ENCODE results near the gene TNFRSF25.
"Not testable (repeated sequence)": the region's sequence is repeated elsewhere in the genome, so short reads cannot be mapped to it uniquely, and the experiment has no call there.

TNFRSF25 gene

DNA sequence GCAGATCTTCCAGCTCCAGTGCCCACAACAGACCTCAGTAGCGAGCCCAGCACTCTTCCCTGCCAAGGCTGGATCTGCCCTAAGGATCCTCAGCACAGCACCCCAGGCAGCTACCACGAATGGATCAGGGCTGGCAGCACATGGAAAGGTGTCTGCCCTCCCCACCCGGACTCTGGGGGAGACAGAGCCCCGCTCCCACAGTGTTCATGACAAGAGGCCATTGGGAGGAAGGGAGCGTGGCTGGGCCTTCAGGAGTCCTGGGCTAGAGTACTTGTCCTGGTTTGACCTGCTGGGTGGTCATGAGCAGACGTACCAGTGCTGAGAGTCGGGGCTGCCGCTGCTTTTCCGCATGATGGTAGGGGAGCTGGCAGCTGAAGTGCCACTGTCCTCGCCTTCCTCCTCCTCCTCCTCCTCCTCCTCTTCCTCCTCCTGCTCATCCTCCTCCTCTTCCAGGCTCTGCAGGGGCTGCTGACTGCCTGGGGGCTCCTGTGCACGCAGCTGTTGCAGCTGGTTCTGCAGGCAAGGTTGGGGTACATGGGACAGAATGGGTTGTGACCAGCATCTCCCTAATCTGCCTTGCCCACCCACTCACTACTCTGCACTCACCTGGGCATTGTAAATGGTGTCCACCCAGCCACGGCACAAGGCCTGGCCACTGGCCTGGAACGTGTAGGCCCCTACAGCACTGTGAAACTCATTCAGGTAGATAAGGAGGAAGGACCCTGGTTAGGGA, 2.9 kb upstream of the TNFRSF25 start:
- DNase-seq (ENCODE audit: low read depth), result no peak

GRCh38 chr1:6467744-6468688, 2.0 kb upstream of the TNFRSF25 start:
- no peak for DNase-seq (ENCODE audit: low read depth)

GRCh38 chr1:6467224-6467623, 1.3 kb upstream of the TNFRSF25 start:
- no peak for DNase-seq (ENCODE audit: low read depth)

DNA sequence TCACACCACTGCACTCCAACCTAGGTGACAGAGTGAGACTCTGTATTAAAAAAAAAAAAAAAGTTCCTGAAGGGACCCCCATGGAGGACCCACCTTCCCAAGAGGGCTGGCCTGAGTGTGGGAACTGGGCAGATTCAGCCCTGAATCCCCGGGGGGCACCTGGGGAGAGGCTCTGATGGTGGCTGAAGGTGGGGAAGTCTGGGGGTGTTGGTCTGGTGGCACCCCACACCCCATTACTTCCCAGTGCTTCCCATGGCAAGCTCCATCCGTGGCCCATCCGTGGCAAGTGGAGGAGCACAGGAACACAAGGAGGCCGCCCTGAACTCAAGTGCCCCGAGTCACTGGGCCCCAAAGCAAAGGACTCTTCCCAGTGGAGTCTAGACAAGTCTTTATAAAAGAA, 778 bp upstream of the TNFRSF25 start:
- no peak for DNase-seq (ENCODE audit: low read depth)

DNA sequence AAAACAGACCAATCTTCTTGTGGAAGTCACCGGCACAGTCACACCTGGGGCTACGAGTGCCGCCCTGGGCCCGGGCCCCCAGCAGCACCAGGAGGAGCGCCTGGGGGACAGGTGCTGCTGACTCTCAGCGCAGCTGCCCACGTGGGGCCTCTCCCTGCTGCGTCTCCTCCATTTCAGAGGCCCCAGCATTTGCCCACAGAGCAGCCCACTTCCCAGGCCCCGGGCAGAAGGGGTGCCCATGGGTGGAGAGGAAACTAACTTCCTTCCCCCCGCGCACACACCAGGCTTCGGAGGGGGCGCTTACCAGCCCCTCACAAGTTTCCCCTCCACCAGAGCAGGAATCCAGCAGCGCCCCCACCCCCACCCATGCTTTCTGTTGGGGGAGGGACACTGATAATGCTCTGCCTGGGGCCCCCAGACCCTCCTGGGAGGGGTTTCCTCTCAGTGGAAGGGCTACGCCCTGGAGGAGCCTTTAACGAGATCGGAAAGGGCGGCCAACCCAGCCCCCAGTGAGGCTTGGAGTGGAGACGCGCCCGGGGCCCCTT, 440 bp downstream of the TNFRSF25 start:
- no peak for DNase-seq (ENCODE audit: low read depth)

GRCh38 chr1:6464915-6465314, 1.1 kb downstream of the TNFRSF25 start:
- no peak for DNase-seq (ENCODE audit: low read depth)

- no peak for DNase-seq (ENCODE audit: low read depth)
These were observed 1.5 kb downstream of the TNFRSF25 start for GRCh38 chr1:6464514-6464836.

DNA sequence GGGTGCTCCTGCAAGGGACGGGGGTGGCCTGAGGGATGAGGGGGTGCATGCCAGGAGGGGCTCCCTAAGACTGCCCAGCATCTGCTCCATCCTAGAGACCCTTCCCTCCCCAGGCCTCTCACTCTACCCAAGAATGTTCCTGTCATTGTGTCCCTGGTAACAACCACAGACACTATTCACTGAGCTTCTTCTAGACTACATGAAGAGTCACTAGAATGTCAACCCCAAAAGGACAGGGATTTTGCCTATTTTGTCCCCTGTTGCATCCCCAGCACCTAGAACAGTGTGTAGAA, 2.9 kb downstream of the TNFRSF25 start:
- DNase-seq (ENCODE audit: low read depth), result no peak

DNA sequence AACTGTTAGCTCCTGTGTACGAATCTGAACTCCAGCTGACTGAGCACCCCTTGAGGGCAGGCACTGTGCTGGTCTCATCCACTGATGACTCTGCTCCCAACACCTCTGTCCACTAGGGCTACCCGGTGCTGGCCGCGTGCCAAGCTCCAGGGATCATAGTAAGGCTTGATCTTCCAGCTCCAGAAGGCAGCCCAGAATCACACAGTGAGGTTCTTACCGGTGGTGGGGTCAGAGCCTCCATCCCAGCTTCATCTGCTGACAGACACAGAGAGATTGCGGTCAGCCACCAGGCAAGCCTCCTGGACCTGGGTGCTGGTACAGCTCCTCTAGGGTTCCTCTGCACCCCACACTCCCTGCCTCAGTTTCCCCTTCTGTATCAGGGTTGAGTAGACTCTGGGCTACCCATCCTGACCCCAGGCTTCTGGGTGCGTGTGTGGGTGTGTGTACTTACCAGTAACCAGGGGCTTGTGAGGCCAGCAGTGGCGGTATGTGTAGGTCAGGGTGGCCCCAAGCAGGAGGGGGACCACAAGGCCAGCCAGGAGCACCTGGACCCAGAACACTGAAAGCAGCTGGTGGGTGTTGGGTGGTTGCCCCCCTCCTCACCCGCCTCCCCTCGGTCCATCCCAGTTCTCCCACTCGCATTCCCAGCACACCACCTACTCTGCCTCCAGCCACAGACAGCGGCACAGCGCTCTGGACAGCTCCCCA, 3.4 kb downstream of the TNFRSF25 start:
- DNase-seq (ENCODE audit: low read depth), result no peak

- no peak for DNase-seq (ENCODE audit: low read depth)
These were observed 4.2 kb downstream of the TNFRSF25 start for GRCh38 chr1:6461538-6462411.

DNA sequence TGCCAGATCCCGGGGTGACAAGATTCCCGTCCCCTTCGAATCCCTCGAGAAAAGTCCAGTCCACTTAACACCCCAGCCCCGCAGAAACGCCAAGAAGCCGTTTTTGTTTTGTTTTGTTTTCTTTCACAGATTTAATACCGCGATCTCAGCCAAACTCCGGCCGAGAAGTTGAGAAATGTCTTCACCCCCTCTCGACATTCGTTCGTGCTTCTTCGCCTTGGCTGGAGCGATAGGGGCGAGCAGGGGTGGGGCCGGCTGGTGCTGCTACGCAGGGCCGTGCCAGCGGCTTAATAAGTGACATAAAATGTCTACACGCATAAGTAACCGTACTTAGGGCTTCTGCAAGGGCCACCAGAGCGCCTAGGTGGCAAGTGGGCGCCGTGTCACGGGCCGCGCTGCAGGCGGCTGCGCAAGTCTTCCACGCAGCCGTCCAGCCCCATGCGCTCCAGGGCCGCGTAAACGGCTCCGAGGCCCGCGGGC, 4.9 kb downstream of the TNFRSF25 start:
- no peak for DNase-seq (ENCODE audit: low read depth)

- DNase-seq (ENCODE audit: low read depth), result no peak
These were observed 5.5 kb downstream of the TNFRSF25 start for GRCh38 chr1:6460301-6461050.

DNA sequence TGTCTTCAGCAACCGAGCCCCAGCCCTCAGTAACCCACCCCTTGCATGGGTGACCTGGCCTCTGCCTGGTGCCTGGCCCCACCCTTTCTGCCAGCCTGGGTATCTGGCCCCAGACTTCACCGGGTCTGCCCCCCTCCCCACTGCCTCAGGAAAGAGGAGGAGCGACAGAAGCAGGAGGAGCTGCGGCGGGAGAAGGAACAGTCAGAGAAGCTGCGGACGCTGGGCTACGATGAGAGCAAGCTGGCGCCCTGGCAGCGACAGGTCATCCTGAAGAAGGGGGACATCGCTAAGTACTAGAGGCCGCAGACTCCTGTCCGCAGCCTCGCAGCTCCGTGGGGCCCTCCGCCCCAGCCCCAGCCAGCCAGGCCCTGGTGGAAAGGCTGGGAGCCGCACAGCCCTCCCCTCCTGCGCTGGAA, 6.1 kb downstream of the TNFRSF25 start:
- no peak for DNase-seq (ENCODE audit: low read depth)

DNA sequence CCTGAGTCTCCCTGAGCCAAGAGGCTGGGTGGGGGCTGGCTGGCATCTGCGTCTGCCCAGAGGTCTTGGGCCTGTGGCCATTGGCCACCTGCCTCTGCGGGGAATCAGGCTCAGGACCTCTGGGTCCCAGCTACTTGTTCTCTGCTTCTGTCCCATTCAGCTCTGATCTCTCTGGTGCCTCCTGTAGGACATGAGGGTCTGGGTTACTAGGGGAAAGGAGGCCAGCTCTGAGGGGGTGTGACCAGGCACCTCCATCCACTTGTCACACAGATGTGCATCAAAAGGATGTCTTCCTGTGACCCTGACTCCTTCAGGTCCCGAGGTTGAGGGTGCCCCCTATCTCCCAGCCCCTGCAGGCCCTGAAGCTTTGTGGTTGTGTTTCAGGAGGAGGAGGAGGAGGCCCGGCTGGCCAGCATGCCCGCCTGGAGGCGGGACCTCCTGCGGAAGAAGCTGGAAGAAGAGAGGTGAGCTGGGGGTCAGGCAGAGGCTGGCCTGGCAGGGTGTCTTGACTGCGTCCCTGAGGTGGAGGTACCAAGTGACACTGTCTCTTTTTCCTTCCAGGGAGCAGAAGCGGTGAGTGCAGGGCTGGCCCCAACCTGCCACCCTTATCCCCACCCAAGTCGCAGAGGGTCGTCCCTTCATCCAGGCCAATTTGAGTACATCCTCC, 9.0 kb downstream of the TNFRSF25 start:
- DNase-seq (ENCODE audit: low read depth), result no peak

DNA sequence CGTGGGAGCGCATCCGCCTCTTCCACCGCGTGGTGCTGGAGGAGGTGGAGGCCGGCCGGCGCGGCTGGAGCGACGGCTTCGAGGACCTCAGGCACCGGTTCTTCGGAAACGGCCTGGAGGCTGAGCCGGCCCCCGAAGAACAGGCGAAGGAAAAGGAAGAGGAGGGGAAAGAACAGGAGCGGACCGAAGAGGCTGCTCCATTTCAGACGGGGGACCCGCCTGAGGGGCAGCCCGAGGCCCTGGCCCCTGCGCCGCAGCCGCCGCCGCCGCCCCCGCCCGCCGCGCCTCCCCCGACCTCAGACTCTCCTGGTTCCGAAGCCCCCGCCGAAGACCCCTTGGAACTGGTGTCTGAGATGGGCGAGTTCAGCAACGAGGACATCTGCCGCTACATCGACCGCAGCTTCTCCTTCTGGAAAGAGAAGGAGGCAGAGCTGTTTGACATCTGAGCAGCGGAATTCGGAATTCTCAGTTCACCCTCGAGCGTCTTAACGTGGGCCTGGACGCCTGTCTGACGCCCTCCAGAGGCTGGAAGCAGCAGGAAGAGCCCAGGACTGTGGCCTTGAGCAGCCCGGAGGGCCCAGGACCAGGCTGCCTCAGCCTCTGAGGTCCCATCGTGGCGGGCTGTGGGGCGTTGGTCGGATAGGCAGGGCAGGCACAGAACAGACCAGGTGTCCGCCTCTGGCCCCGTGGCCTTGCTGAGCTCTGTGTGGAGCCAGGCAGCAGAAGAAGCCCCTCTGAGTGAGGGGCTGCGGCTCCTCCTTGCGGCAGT, 10.0 kb downstream of the TNFRSF25 start:
- DNase-seq (ENCODE audit: low read depth), result not testable (repeated sequence)

- DNase-seq (ENCODE audit: low read depth), result no peak
These were observed 10.9 kb downstream of the TNFRSF25 start for GRCh38 chr1:6454856-6455751.

GRCh38 chr1:6453895-6454855, 11.8 kb downstream of the TNFRSF25 start:
- not testable (repeated sequence) for DNase-seq (ENCODE audit: low read depth)

Measured in fibroblast of the conjunctiva (primary cell).